Gastroesophageal sphincter (tissue), 4 donors: ENCODE results near the gene LCORL. TPM values are rescaled to one million over a fixed set of nuclear protein-coding genes. Genes with fewer than 3 reads are reported as not detected.

Source experiments
- ATAC-seq: fragments of 150-250 bp; one replicate; pipeline ENCODE4 v1.9.1; 2016; ENCODE audit warnings: mild to moderate bottlenecking, moderate library complexity
- H3K27ac ChIP-seq, 4 donors: fragments of 200-600 bp; sonication (generic) in 3 of 4; 1 replicate in 3 of 4; 2 replicates in 1 of 4; pipeline ENCODE4 v1.5.1; 2016 to 2019
- H3K27me3 ChIP-seq: fragments of 200-600 bp; sonication (generic); one replicate; pipeline ENCODE4 v1.5.1; 2019
- H3K36me3 ChIP-seq, 2 donors: fragments of 200-600 bp; sonication (generic); one replicate each; pipeline ENCODE4 v1.5.1; 2019; ENCODE audit warnings: control low read depth in 1 of 2
- H3K4me1 ChIP-seq, 3 donors: fragments of 200-600 bp; sonication (generic); 1 replicate in 2 of 3; 2 replicates in 1 of 3; pipeline ENCODE4 v1.5.1; 2016 to 2019; ENCODE audit warnings: control low read depth in 2 of 3
- H3K4me3 ChIP-seq, 2 donors: fragments of 200-600 bp; sonication (generic); one replicate each; pipeline ENCODE4 v1.5.1; 2019; ENCODE audit warnings: mild to moderate bottlenecking in 1 of 2, moderate library complexity in 1 of 2
- H3K9me3 ChIP-seq, 3 donors: fragments of 200-600 bp; sonication (generic); one replicate each; pipeline ENCODE4 v1.5.1; 2017 to 2019; ENCODE audit warnings: control low read depth in 2 of 3
- EP300 ChIP-seq: sonication (generic); formaldehyde crosslinking; IDR thresholded peaks from one replicate; pipeline ENCODE4 v1.6.1; 2017; ENCODE audit warnings: antibody characterized with exemption, mild to moderate bottlenecking
- POLR2A ChIP-seq, 2 donors: fragments of 450-650 bp; IDR thresholded peaks; one replicate each; pipeline ENCODE4 v1.6.1; 2017; ENCODE audit warnings: antibody characterized with exemption in 2 of 2, mild to moderate bottlenecking in 2 of 2, moderate library complexity in 1 of 2
- POLR2AphosphoS5 ChIP-seq: sonication (generic); formaldehyde crosslinking; IDR thresholded peaks from one replicate; pipeline ENCODE4 v1.6.1; 2017; ENCODE audit warnings: antibody characterized with exemption
- WGBS, 2 donors: methylation state at CpG; one replicate each; pipeline ENCODE4 v1.1.5; 2018; ENCODE audit warnings: low coverage in 1 of 2; 5-methylcytosine and 5-hydroxymethylcytosine counted together
- total RNA-seq, 4 donors: library from RNA; depleted of rRNA; stranded (reverse); fragments of >200 nt; gene quantifications; one replicate each; pipeline ENCODE4 v1.1.0, GENCODE V29; 2016
- TF ChIP-seq, protein P1 (sequence below), 4 experiments: fragments of 200-600 bp in 2 of 4; fragments of 450-650 bp in 2 of 4; sonication (generic) in 1 of 4; IDR thresholded peaks; one replicate each; pipeline ENCODE4 v1.5.1; 2017 to 2019; ENCODE audit warnings: antibody characterized with exemption in 4 of 4, mild to moderate bottlenecking in 2 of 4, moderate library complexity in 2 of 4

Gene LCORL
- total RNA-seq, 4 donors from 2014 or later, result 8.5 to 14.7 (median 10.3) TPM

DNA sequence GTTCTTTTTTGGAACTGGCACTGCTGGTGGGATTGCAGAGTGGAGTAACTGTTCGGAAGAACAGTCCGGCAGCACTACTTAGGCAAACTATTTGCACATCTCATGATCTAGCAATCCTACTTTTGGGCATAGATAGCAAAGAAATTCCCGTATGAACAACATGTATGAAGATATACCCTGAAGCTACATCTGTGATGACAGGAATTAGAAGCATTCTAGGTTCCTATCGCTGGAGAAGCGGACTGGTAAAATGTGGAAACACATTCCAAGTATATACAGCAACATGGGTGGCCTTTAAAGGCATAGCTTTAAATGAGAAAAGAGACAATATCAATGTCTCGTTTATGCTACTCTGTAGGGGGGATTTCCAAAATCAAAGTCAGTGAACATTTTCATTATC lies 214.1 kb downstream of the LCORL start:
- Histone ChIP-seq H3K27ac (peak overlapping the region in 2 of 4 donors; percentile 20 to 98), H3K4me3 (peak overlapping the region; percentile 35 to 89)

GRCh38 chr4:17805580-17806155 lies 215.9 kb downstream of the LCORL start:
- no peak for ATAC-seq
- no peak overlapping the region for H3K27ac ChIP-seq
- no peak overlapping the region for H3K4me3 ChIP-seq
- no peak for TF ChIP-seq POLR2A (IDR thresholded peaks at IDR 0.05)
- no peak for TF ChIP-seq POLR2AphosphoS5
- TF ChIP-seq EP300, result no peak
- TF ChIP-seq, protein P1, sequence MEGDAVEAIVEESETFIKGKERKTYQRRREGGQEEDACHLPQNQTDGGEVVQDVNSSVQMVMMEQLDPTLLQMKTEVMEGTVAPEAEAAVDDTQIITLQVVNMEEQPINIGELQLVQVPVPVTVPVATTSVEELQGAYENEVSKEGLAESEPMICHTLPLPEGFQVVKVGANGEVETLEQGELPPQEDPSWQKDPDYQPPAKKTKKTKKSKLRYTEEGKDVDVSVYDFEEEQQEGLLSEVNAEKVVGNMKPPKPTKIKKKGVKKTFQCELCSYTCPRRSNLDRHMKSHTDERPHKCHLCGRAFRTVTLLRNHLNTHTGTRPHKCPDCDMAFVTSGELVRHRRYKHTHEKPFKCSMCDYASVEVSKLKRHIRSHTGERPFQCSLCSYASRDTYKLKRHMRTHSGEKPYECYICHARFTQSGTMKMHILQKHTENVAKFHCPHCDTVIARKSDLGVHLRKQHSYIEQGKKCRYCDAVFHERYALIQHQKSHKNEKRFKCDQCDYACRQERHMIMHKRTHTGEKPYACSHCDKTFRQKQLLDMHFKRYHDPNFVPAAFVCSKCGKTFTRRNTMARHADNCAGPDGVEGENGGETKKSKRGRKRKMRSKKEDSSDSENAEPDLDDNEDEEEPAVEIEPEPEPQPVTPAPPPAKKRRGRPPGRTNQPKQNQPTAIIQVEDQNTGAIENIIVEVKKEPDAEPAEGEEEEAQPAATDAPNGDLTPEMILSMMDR (IDR thresholded peaks at IDR 0.05), result no peak
- H3K4me1 ChIP-seq, result peaks cover 6 to 45% (median 29%) of the 10 kb centered on the region in 3 donors
- peaks cover 0 to 43% of the 10 kb centered on the region in 2 donors for H3K36me3 ChIP-seq
- H3K27me3 ChIP-seq, result no peaks in the 10 kb centered on the region
- no peaks in the 10 kb centered on the region for H3K9me3 ChIP-seq
- 65 to 93% methylated on average over 2 to 3 of the region's 3 CpGs for WGBS, 2 donors

More for the DNA sequence above, 214.1 kb downstream of the LCORL start:
- Histone ChIP-seq H3K9me3 (no peaks in the 10 kb centered on the region), H3K4me1 (peaks cover 6 to 54% (median 34%) of the 10 kb centered on the region in 3 donors), H3K27me3 (no peaks in the 10 kb centered on the region), H3K36me3 (peaks cover 0 to 25% of the 10 kb centered on the region in 2 donors)
- no peak for ATAC-seq
- no peak for TF ChIP-seq EP300
- TF ChIP-seq, protein P1 (IDR thresholded peaks at IDR 0.05), result no peak
- no peak for TF ChIP-seq POLR2AphosphoS5
- TF ChIP-seq POLR2A (IDR thresholded peaks at IDR 0.05), result no peak
- 10 to 12% methylated on average over 5 to 6 of the region's 6 CpGs for WGBS, 2 donors

- Histone ChIP-seq H3K36me3 (peaks cover 0 to 54% of the 10 kb centered on the region in 2 donors), H3K27me3 (no peaks in the 10 kb centered on the region), H3K4me3 (no peak overlapping the region), H3K4me1 (no peaks in the 10 kb centered on the region), H3K27ac (no peak overlapping the region), H3K9me3 (no peaks in the 10 kb centered on the region)
- WGBS, 2 donors, result 100% methylated on average over 1 of the region's 1 CpG; no CpG with 5 or more reads in 1 of the 2 donors
- ATAC-seq, result no peak
- TF ChIP-seq POLR2A (IDR thresholded peaks at IDR 0.05), result no peak
- TF ChIP-seq, protein P1 (IDR thresholded peaks at IDR 0.05), result no peak
- TF ChIP-seq POLR2AphosphoS5, result no peak
- TF ChIP-seq EP300, result no peak
Observed at GRCh38 chr4:17797808-17798207, 223.7 kb downstream of the LCORL start.

DNA sequence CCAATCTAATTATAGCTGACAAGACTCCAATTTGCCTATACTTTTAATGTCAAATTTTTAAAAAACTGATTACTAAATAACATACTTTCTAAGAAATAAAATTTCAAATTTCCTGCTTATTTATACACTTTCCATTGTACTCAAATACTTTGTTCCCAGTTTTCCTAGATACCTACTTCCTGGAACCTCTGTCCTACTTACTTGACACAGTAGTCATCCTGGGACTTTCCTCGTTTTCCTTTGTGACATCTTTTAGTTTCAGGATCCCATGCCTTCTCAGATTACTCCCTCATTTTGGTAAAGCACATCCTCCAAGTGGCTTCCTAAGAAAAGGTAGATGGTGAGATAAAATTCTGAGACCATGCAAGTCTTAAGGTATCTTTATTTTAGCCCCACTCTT lies 226.8 kb downstream of the LCORL start:
- Histone ChIP-seq H3K27me3 (no peaks in the 10 kb centered on the region), H3K36me3 (peaks cover 0 to 31% of the 10 kb centered on the region in 2 donors), H3K4me1 (no peaks in the 10 kb centered on the region), H3K9me3 (peaks cover 0 to 3% (median 0%) of the 10 kb centered on the region in 3 donors), H3K4me3 (no peak overlapping the region), H3K27ac (no peak overlapping the region)
- ATAC-seq, result no peak
- TF ChIP-seq POLR2A (IDR thresholded peaks at IDR 0.05), result no peak
- TF ChIP-seq, protein P1 (IDR thresholded peaks at IDR 0.05), result no peak
- TF ChIP-seq EP300, result no peak
- TF ChIP-seq POLR2AphosphoS5, result no peak
- WGBS, 2 donors, result 67 to 88% methylated on average over 1 of the region's 1 CpG

Other genes starting within 250 kb of the LCORL start
- under 1 TPM in 1 of 4 donors, not detected in 3; under 0.01 TPM for gene FAM184B, start 240.1 kb downstream of the LCORL start, total RNA-seq
- gene DCAF16, start 211.0 kb downstream of the LCORL start, total RNA-seq, result 10 to 100 TPM; 20.8 to 36.4 (median 23.8) TPM
- 1 to 10 TPM in 2 of 4 donors, not detected in 2; 1.4 to 3.0 TPM for gene NCAPG, start 210.8 kb downstream of the LCORL start, total RNA-seq